ENCODE measurements around the gene MACROD2.

The MACROD2 gene

GRCh38 chr20:15179781-15180180 lies 1184.5 kb downstream of the MACROD2 start:
- DNase-seq (ENCODE audit: low read depth, low spot score) = no peak
- POLR2A ChIA-PET = no interaction called here
- CTCF ChIA-PET = no interaction called here
- TF ChIP-seq, protein P1, sequence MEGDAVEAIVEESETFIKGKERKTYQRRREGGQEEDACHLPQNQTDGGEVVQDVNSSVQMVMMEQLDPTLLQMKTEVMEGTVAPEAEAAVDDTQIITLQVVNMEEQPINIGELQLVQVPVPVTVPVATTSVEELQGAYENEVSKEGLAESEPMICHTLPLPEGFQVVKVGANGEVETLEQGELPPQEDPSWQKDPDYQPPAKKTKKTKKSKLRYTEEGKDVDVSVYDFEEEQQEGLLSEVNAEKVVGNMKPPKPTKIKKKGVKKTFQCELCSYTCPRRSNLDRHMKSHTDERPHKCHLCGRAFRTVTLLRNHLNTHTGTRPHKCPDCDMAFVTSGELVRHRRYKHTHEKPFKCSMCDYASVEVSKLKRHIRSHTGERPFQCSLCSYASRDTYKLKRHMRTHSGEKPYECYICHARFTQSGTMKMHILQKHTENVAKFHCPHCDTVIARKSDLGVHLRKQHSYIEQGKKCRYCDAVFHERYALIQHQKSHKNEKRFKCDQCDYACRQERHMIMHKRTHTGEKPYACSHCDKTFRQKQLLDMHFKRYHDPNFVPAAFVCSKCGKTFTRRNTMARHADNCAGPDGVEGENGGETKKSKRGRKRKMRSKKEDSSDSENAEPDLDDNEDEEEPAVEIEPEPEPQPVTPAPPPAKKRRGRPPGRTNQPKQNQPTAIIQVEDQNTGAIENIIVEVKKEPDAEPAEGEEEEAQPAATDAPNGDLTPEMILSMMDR (IDR thresholded peaks at IDR 0.05; ENCODE audit: insufficient read depth, low read length, missing control alignments) = no peak
- no peak overlapping the region for H3K4me3 ChIP-seq (ENCODE audit: low read depth, low read length)

DNA sequence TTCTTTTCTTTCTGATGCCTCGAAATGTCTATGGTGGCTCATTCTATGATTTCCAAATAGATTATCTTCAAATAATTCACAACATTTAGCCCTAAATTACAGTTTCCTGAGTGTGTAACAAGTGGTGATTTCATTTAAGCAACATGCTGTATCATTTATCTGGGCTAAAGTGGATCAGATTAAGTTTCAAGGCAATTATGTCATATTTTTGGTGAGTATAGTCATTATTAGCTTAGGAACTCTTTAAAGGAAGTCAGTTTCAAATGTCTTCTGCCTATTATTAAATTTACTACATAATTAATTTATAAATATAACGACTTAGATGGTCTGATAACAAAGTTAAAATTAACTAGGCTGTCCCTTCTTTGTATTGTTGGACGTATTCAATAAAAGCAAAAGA lies 1190.0 kb downstream of the MACROD2 start:
- TF ChIP-seq, protein P1 (IDR thresholded peaks at IDR 0.05; ENCODE audit: insufficient read depth, low read length, missing control alignments) = no peak
- ChIA-PET POLR2A (no interaction called here), CTCF (no interaction called here)
- H3K4me3 ChIP-seq (ENCODE audit: low read depth, low read length) = no peak overlapping the region
- no peak for DNase-seq (ENCODE audit: low read depth, low spot score)

DNA sequence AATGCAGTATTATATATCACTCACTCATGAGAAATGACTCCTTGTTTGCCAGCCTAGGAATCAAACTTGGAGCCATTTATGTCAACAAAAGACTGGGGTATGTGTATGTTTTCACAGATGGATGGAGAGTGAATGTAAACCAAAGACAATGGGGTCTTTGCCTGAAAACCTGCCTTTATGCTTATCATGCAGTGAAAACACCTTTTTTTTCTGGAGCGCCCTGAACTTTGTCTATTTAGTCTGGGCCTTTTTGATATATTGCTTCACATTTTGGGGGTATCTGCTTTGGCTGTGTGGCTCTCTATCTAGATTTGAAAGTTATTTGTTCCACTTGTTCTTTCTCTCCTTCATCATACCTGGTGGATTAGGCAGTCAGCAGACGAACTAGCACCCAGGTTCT lies 1190.6 kb downstream of the MACROD2 start:
- no peak overlapping the region for H3K4me3 ChIP-seq (ENCODE audit: low read depth, low read length)
- TF ChIP-seq, protein P1 (IDR thresholded peaks at IDR 0.05; ENCODE audit: insufficient read depth, low read length, missing control alignments) = no peak
- CTCF ChIA-PET = no interaction called here
- DNase-seq (ENCODE audit: low read depth, low spot score) = no peak
- POLR2A ChIA-PET = no interaction called here

DNA sequence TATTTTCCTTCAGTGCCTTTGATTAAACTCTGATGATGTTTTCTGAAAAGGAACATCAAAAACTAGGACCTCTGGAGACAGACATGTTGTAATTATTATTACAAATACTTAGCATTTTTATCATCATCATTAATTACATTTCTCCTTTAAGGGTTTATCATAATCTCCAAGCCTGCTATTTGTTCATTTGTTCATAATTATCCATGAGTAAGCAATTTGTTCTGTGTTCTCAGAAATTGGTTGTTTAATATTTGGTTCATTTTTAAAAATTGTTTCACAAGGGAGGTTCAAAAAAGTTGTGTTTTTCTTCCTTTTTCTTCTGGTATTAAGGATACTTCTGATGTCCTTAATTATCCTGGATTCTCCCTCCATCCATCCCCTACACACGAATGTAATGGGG lies 1192.3 kb downstream of the MACROD2 start:
- ChIA-PET POLR2A (no interaction called here), CTCF (no interaction called here)
- DNase-seq (ENCODE audit: low read depth, low spot score) = no peak
- no peak overlapping the region for H3K4me3 ChIP-seq (ENCODE audit: low read depth, low read length)
- TF ChIP-seq, protein P1 (IDR thresholded peaks at IDR 0.05; ENCODE audit: insufficient read depth, low read length, missing control alignments) = no peak

GRCh38 chr20:15188415-15188814 lies 1193.1 kb downstream of the MACROD2 start:
- POLR2A ChIA-PET = no interaction called here
- TF ChIP-seq, protein P1 (IDR thresholded peaks at IDR 0.05; ENCODE audit: insufficient read depth, low read length, missing control alignments) = no peak
- no peak for DNase-seq (ENCODE audit: low read depth, low spot score)
- CTCF ChIA-PET = no interaction called here
- no peak overlapping the region for H3K4me3 ChIP-seq (ENCODE audit: low read depth, low read length)

GRCh38 chr20:15191082-15191723 lies 1195.9 kb downstream of the MACROD2 start:
- no peak overlapping the region for H3K4me3 ChIP-seq (ENCODE audit: low read depth, low read length)
- TF ChIP-seq, protein P1 (IDR thresholded peaks at IDR 0.05; ENCODE audit: insufficient read depth, low read length, missing control alignments) = no peak
- no peak for DNase-seq (ENCODE audit: low read depth, low spot score)
- POLR2A ChIA-PET = no interaction called here
- CTCF ChIA-PET = no interaction called here
